SU-DHL-6 (cell line): Measurements from ENCODE around the gene CCND1.

ENCODE experiments used
- EZH2phosphoT487 ChIP-seq: fragments of 200-600 bp; sonication (generic), shearing (Covaris generic); conservative IDR thresholded peaks from 2 replicates; pipeline ENCODE4 v1.6.1; 2018; ENCODE audit warnings: mild to moderate bottlenecking, antibody characterized with exemption, low read length, moderate library complexity, mixed read lengths
- TF ChIP-seq, protein P1 (sequence below): fragments of 200-600 bp; sonication (generic); IDR thresholded peaks from one replicate; pipeline ENCODE4 v1.5.1; 2017; ENCODE audit warnings: antibody characterized with exemption, mild to moderate bottlenecking, low read length, moderate library complexity; ENCODE audit not compliant: insufficient read depth, poor library complexity, severe bottlenecking

DNA sequence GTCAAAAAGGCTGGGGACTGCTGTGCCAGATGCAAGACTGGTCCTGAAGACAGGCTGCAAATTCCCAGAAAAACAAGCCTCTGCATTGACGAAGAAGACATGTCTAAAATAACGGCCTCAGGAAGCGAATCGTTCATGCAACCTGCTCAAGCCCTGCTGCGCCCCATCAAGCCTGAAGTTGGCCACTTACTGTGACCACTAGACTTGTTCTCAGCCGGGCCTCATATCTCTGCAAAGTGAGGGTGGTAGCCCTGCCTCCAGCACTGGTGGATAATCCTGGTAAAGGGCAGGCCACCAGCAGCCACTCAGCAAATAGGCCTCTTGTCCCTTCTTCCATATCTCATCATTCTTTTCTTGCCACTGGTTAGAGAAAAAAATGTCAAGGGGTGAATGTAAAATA lies 22.4 kb downstream of the CCND1 start:
- TF ChIP-seq, protein P1, sequence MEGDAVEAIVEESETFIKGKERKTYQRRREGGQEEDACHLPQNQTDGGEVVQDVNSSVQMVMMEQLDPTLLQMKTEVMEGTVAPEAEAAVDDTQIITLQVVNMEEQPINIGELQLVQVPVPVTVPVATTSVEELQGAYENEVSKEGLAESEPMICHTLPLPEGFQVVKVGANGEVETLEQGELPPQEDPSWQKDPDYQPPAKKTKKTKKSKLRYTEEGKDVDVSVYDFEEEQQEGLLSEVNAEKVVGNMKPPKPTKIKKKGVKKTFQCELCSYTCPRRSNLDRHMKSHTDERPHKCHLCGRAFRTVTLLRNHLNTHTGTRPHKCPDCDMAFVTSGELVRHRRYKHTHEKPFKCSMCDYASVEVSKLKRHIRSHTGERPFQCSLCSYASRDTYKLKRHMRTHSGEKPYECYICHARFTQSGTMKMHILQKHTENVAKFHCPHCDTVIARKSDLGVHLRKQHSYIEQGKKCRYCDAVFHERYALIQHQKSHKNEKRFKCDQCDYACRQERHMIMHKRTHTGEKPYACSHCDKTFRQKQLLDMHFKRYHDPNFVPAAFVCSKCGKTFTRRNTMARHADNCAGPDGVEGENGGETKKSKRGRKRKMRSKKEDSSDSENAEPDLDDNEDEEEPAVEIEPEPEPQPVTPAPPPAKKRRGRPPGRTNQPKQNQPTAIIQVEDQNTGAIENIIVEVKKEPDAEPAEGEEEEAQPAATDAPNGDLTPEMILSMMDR = no peak
- TF ChIP-seq EZH2phosphoT487 = no peak
